Measurements from ENCODE around the gene RBMS3. TPM values are rescaled to one million over a fixed set of nuclear protein-coding genes. Genes with fewer than 3 reads are reported as not detected.
A peak's percentile ranks its signal among the peaks of the same experiment; 100 is the strongest.

RBMS3 gene
- total and polyA plus RNA-seq, 2 of the 8 experiments (the other 6 are each of a cell fraction or from before 2014, with no cell fraction given), result 3.7 to 6.9 TPM

GRCh38 chr3:29416514-29416913 lies 135.6 kb downstream of the RBMS3 start:
- Histone ChIP-seq H2AFZ (ENCODE audit: low read length) (no peak overlapping the region; the same call in 1 of the 2 replicates), H3K79me2 (ENCODE audit: control insufficient read depth in 1 of 2, insufficient read depth in 2 of 2, low read length in 2 of 2) (no peaks in the 10 kb centered on the region), H2BK20ac (ENCODE audit: low read length) (no peak overlapping the region), H3K4me3 (ENCODE audit: extremely low read depth in 1 of 4, insufficient read depth in 2 of 4, low read depth in 3 of 4, low read length in 4 of 4) (no peak overlapping the region), H2BK120ac (replicated peaks; ENCODE audit: low read depth, low read length) (no peak overlapping the region), H4K8ac (ENCODE audit: extremely low read depth, insufficient read depth, low read length) (no peak overlapping the region), H2BK5ac (ENCODE audit: low read depth, low read length) (no peak overlapping the region), H3K4me1 (replicated peaks in 1 of 4; ENCODE audit: control insufficient read depth in 3 of 4, insufficient read depth in 4 of 4, low read length in 3 of 4) (peaks cover 0 to 13% (median 4%) of the 10 kb centered on the region in 4 experiments; a peak in 4 of 7 replicates), H2BK12ac (ENCODE audit: low read depth, low read length) (no peak overlapping the region), H3K36me3 (ENCODE audit: control insufficient read depth in 2 of 4, insufficient read depth in 4 of 4, low read length in 3 of 4) (no peaks in the 10 kb centered on the region), H3K56ac (replicated peaks; ENCODE audit: insufficient read length, low read depth, low read length) (no peak overlapping the region), H4K20me1 (replicated peaks in 1 of 2; ENCODE audit: control insufficient read depth in 1 of 2, insufficient read depth in 2 of 2, low read length in 2 of 2) (no peaks in the 10 kb centered on the region), H3K79me1 (ENCODE audit: low read depth, low read length) (no peaks in the 10 kb centered on the region), H2AK5ac (ENCODE audit: low read depth, low read length) (no peak overlapping the region), H3K23me2 (ENCODE audit: low read depth, low read length) (no peaks in the 10 kb centered on the region), H3K27me3 (replicated peaks in 1 of 4; ENCODE audit: control insufficient read depth in 3 of 4, extremely low read depth in 1 of 4, insufficient read depth in 3 of 4, low read length in 3 of 4) (no peaks in the 10 kb centered on the region), H4K5ac (ENCODE audit: insufficient read length, low read depth, low read length) (no peak overlapping the region), H3K14ac (ENCODE audit: insufficient read length) (no peak overlapping the region), H4K91ac (replicated peaks; ENCODE audit: insufficient read length, low read length) (no peak overlapping the region), H3K9ac (replicated peaks in 1 of 4; ENCODE audit: extremely low read depth in 1 of 4, low read depth in 3 of 4, low read length in 3 of 4) (no peak overlapping the region), H2BK15ac (ENCODE audit: low read length) (no peak overlapping the region), H3K23ac (ENCODE audit: insufficient read length) (no peak overlapping the region), H3K4ac (replicated peaks; ENCODE audit: insufficient read length, low read depth, low read length) (no peak overlapping the region), H3K9me3 (ENCODE audit: insufficient read depth in 2 of 2, low read depth in 1 of 2, low read length in 1 of 2) (no peaks in the 10 kb centered on the region), H3K4me2 (ENCODE audit: insufficient read depth in 1 of 2, low read depth in 2 of 2, low read length in 2 of 2) (no peak overlapping the region), H3K18ac (ENCODE audit: extremely low read depth, low read length) (no peak overlapping the region), H3K27ac (ENCODE audit: low read depth, low read length) (no peak overlapping the region)
- POLR2A ChIA-PET (ENCODE audit: partially characterized antibody), result no interaction called here
- TF ChIP-seq RAD21 (IDR thresholded peaks at IDR 0.05 in 1 of 2, conservative IDR thresholded peaks at IDR 0.05 in 1 of 2; ENCODE audit: low read depth in 2 of 2, low read length in 2 of 2) (peak; percentile 15 to 16; a peak in 2 of 4 replicates), GTF2F1 (IDR thresholded peaks at IDR 0.05; ENCODE audit: borderline replicate concordance, low read depth, low read length) (no peak), RNF2 (IDR thresholded peaks at IDR 0.05; ENCODE audit: borderline replicate concordance, low read depth, low read length, missing control alignments, poor library complexity, severe bottlenecking) (no peak)
- CTCF ChIA-PET (ENCODE audit: partially characterized antibody), result interaction anchor here (1.1 kb wide), 2 partner anchors 11 to 37 kb away, joined by 3 to 4 read pairs; no protein-coding TSS in a partner anchor
- WGBS, 2 experiments (ENCODE audit: extremely low coverage in 1 of 2, insufficient coverage in 1 of 2, insufficient read length in 1 of 2, insufficient replicate concordance in 2 of 2, low coverage in 1 of 2, low lambda C conversion rate in 2 of 2, missing lambda C conversion rate in 1 of 2), result 86% methylated on average over 2 of the region's 2 CpGs; no CpG with 5 or more reads in 1 of the 2 experiments
- FAIRE-seq (no peak), DNase-seq (ENCODE audit: low read depth in 1 of 2, low spot score in 2 of 2) (no peak)
